SU-DHL-6 (cell line): Measurements from ENCODE around the gene DIPK1A.

Source experiments
- H2AFZ ChIP-seq: fragments of 200-600 bp; sonication (generic); 2 replicates; pipeline ENCODE4 v1.6.1; 2014; ENCODE audit warnings: low read depth, mild to moderate bottlenecking, moderate library complexity, mixed read lengths, antibody characterized with exemption, low read length; ENCODE audit not compliant: severe bottlenecking
- H3F3A ChIP-seq: fragments of 200-600 bp; shearing (Covaris generic); 2 replicates; pipeline ENCODE4 v1.6.0; 2016; ENCODE audit warnings: antibody characterized with exemption, mild to moderate bottlenecking; ENCODE audit not compliant: insufficient read depth
- H3K27ac ChIP-seq: fragments of 200-600 bp; sonication (generic); 2 replicates; pipeline ENCODE4 v1.5.1; 2016; ENCODE audit warnings: low read depth, mild to moderate bottlenecking, low read length, moderate library complexity, mixed read lengths
- H3K27me3 ChIP-seq: fragments of 200-600 bp; sonication (generic), shearing (Covaris generic); 2 replicates; pipeline ENCODE4 v1.6.0; 2014; ENCODE audit warnings: mild to moderate bottlenecking, low read length
- H3K36me3 ChIP-seq: fragments of 200-600 bp; sonication (generic); 2 replicates; pipeline ENCODE4 v1.6.1; 2014; ENCODE audit warnings: mild to moderate bottlenecking, low read length, mixed read lengths
- H3K4me2 ChIP-seq: fragments of 300-600, 200-600 bp; shearing (Covaris generic), sonication (generic); 2 replicates; pipeline ENCODE4 v1.6.0; 2014; ENCODE audit warnings: low read length, low read depth, mild to moderate bottlenecking; ENCODE audit not compliant: poor library complexity, severe bottlenecking
- H3K4me3 ChIP-seq: fragments of 200-600 bp; sonication (generic); 2 replicates; pipeline ENCODE4 v1.5.1; 2014; ENCODE audit warnings: antibody characterized with exemption, low read length, mild to moderate bottlenecking, mixed read lengths; ENCODE audit not compliant: insufficient read depth, poor library complexity, severe bottlenecking
- H3K79me2 ChIP-seq: fragments of 200-600 bp; sonication (generic); 2 replicates; pipeline ENCODE4 v1.6.1; 2014; ENCODE audit warnings: mild to moderate bottlenecking, low read length, moderate library complexity; ENCODE audit not compliant: insufficient read depth
- H3K9ac ChIP-seq: fragments of 200-600 bp; sonication (generic); 2 replicates; pipeline ENCODE4 v1.7.0; 2014; ENCODE audit warnings: mild to moderate bottlenecking, low read length
- H3K9me2 ChIP-seq: fragments of 200-600 bp; sonication (generic); replicated peaks from 2 replicates; pipeline ENCODE4 v1.6.1; 2014; ENCODE audit warnings: low read length; ENCODE audit not compliant: insufficient read depth
- H3K9me3 ChIP-seq: fragments of 200-600 bp; sonication (generic); 2 replicates; pipeline ENCODE4 v1.6.1; 2014; ENCODE audit warnings: low read length, mixed read lengths; ENCODE audit not compliant: insufficient read depth
- H4K20me1 ChIP-seq: fragments of 200-600 bp; sonication (generic); 2 replicates; pipeline ENCODE4 v1.6.1; 2014; ENCODE audit warnings: low read depth, mild to moderate bottlenecking, antibody characterized with exemption, low read length, moderate library complexity, mixed read lengths
- CTCF ChIP-seq: fragments of 200-600 bp; sonication (generic); IDR thresholded peaks from one replicate; pipeline ENCODE4 v1.5.1; 2017; ENCODE audit warnings: antibody characterized with exemption, mild to moderate bottlenecking, low read length, moderate library complexity; ENCODE audit not compliant: insufficient read depth, poor library complexity, severe bottlenecking
- EZH2phosphoT487 ChIP-seq: fragments of 200-600 bp; sonication (generic), shearing (Covaris generic); conservative IDR thresholded peaks from 2 replicates; pipeline ENCODE4 v1.6.1; 2018; ENCODE audit warnings: mild to moderate bottlenecking, antibody characterized with exemption, low read length, moderate library complexity, mixed read lengths

The DIPK1A gene

DNA sequence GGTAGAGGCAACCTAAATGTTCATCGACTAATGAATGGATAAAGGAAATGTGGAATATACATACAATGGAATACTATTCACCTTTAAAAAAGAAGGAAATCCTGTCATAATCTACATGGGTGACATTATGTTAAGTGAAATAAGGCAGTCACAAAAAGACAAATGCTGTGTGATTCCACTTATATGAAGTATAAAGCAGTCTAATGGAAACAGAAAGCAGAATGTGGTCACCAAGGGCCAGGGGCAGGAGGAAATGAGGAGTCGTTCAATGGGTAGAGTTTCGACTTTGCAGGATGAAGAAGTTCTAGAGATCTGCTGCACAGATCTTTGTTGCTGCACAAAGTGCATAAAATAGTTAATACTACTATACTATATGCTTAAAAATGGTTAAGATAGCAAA, 7.8 kb downstream of the DIPK1A start:
- Histone ChIP-seq H3K4me2 (peak overlapping the region; percentile 91), H3K9ac (peak overlapping the region; percentile 23), H4K20me1 (no peaks in the 10 kb centered on the region)

GRCh38 chr1:92952714-92953113, 8.5 kb downstream of the DIPK1A start:
- H2AFZ ChIP-seq: no peak overlapping the region
- peaks cover 4% of the 10 kb centered on the region; the same call in 1 of the 2 replicates for H3K36me3 ChIP-seq
- H3K79me2 ChIP-seq: peaks cover 94% of the 10 kb centered on the region
- peak overlapping the region; percentile 41 for H3K4me3 ChIP-seq
- H3K4me2 ChIP-seq: peak overlapping the region; percentile 91
- H3K27ac ChIP-seq: peak overlapping the region; percentile 98
- H3K9me2 ChIP-seq: no peaks in the 10 kb centered on the region
- H3F3A ChIP-seq: peaks cover 63% of the 10 kb centered on the region
- H3K9ac ChIP-seq: peak overlapping the region; percentile 23
- H3K27me3 ChIP-seq: no peaks in the 10 kb centered on the region
- no peak for TF ChIP-seq CTCF
- no peak for TF ChIP-seq EZH2phosphoT487
- no peaks in the 10 kb centered on the region for H4K20me1 ChIP-seq
- no peaks in the 10 kb centered on the region for H3K9me3 ChIP-seq

More for the DNA sequence above, 7.8 kb downstream of the DIPK1A start:
- H3F3A ChIP-seq: peaks cover 70% of the 10 kb centered on the region
- no peaks in the 10 kb centered on the region for H3K9me3 ChIP-seq
- no peaks in the 10 kb centered on the region for H3K9me2 ChIP-seq
- peak overlapping the region; percentile 98 for H3K27ac ChIP-seq
- H3K27me3 ChIP-seq: no peaks in the 10 kb centered on the region
- no peaks in the 10 kb centered on the region for H3K36me3 ChIP-seq
- no peak for TF ChIP-seq CTCF
- no peak for TF ChIP-seq EZH2phosphoT487
- H3K79me2 ChIP-seq: peaks cover 96% of the 10 kb centered on the region
- H2AFZ ChIP-seq: no peak overlapping the region
- H3K4me3 ChIP-seq: peak overlapping the region; percentile 41

DNA sequence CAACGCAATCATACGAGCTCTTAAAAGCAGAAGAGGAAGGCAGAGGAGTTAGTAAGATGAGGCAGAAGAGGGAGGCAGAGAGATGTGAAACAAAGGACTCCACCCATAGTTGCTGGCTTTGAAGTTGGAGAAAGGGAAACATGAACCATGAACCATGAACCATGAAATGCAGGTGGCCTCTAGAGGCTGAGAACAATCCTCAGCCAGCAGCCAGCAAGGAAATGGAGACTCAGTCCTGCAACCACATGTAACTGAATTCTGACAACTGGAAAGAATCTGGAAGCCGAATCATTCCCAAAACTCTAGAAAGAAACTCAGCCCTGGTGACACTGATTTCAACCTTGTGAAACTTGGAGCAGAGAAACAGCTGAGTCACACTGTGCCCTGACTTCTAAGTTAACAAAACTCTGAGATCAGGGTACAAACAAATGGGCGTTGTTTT, 10.1 kb downstream of the DIPK1A start:
- Histone ChIP-seq H3K27me3 (no peaks in the 10 kb centered on the region), H3K9me2 (no peaks in the 10 kb centered on the region), H3K27ac (peak overlapping the region; percentile 98), H3K4me2 (peak overlapping the region; percentile 91), H3K36me3 (peaks cover 7% of the 10 kb centered on the region; the same call in 1 of the 2 replicates), H3K9me3 (no peaks in the 10 kb centered on the region), H4K20me1 (no peaks in the 10 kb centered on the region), H3K4me3 (peak overlapping the region; percentile 34), H3K9ac (peak overlapping the region; percentile 23), H2AFZ (no peak overlapping the region), H3F3A (peaks cover 54% of the 10 kb centered on the region), H3K79me2 (peaks cover 97% of the 10 kb centered on the region)
- TF ChIP-seq EZH2phosphoT487 (no peak), CTCF (peak; percentile 24)
